Type B pancreatic cell (in vitro differentiated cells): Measurements from ENCODE around the gene GSC. TPM values are rescaled to one million over a fixed set of nuclear protein-coding genes. Genes with fewer than 3 reads are reported as not detected.

Source experiments
- DNase-seq: peaks from one replicate; pipeline ENCODE4 v3.0.0; 2021; ENCODE audit warnings: mixed read lengths; ENCODE audit not compliant: unreplicated experiment; ENCODE audit errors: extremely low spot score
- H3K27ac Mint-ChIP-seq: 2 replicates; pipeline ENCODE4 v1.8.0; 2021; ENCODE audit warnings: mild to moderate bottlenecking, mixed read lengths
- H3K27me3 Mint-ChIP-seq: 2 replicates; pipeline ENCODE4 v1.8.0; 2021; ENCODE audit warnings: mixed read lengths
- H3K36me3 Mint-ChIP-seq: 2 replicates; pipeline ENCODE4 v1.8.0; 2021; ENCODE audit warnings: mixed read lengths
- H3K4me1 Mint-ChIP-seq: one replicate; pipeline ENCODE4 v1.8.0; 2021; ENCODE audit warnings: mixed read lengths; ENCODE audit not compliant: unreplicated experiment
- H3K4me3 Mint-ChIP-seq: 2 replicates; pipeline ENCODE4 v1.8.0; 2021; ENCODE audit warnings: mild to moderate bottlenecking, mixed read lengths
- H3K9me3 Mint-ChIP-seq: 2 replicates; pipeline ENCODE4 v1.8.0; 2021; ENCODE audit warnings: mixed read lengths
- CTCF ChIP-seq: fragments of 200-600 bp; sonication (generic); conservative IDR thresholded peaks from 2 replicates; pipeline ENCODE4 v1.5.0; 2021; ENCODE audit warnings: antibody characterized with exemption, mild to moderate bottlenecking
- total RNA-seq: library from RNA; stranded (reverse); gene quantifications from 2 replicates; pipeline ENCODE4 v1.2.1, GENCODE V29; 2021; ENCODE audit warnings: low replicate concordance

The GSC gene
- total RNA-seq, 1 donor from 2014 or later, result 16.2 TPM

- Mint-ChIP-seq H3K27ac (no peak overlapping the region), H3K27me3 (peaks cover 96% of the 10 kb centered on the region)
- no peak for DNase-seq
These were observed 873 bp upstream of the GSC start for GRCh38 chr14:94770815-94771157.

GRCh38 chr14:94770251-94770749, 387 bp upstream of the GSC start:
- no peak for TF ChIP-seq CTCF
- Mint-ChIP-seq H3K27me3 (peaks cover 96% of the 10 kb centered on the region), H3K9me3 (no peaks in the 10 kb centered on the region), H3K27ac (no peak overlapping the region), H3K4me3 (peak overlapping the region; percentile 82), H3K36me3 (peaks cover 3% of the 10 kb centered on the region), H3K4me1 (peaks cover 29% of the 10 kb centered on the region)
- no peak for DNase-seq

More at GRCh38 chr14:94770815-94771157, 873 bp upstream of the GSC start:
- no peak for TF ChIP-seq CTCF
- Mint-ChIP-seq H3K4me3 (peak overlapping the region; percentile 82), H3K36me3 (peaks cover 3% of the 10 kb centered on the region), H3K4me1 (peaks cover 33% of the 10 kb centered on the region), H3K9me3 (no peaks in the 10 kb centered on the region)

- H3K27me3 Mint-ChIP-seq, result peaks cover 96% of the 10 kb centered on the region
- no peaks in the 10 kb centered on the region for H3K9me3 Mint-ChIP-seq
- H3K4me3 Mint-ChIP-seq, result peak overlapping the region; percentile 84
- H3K4me1 Mint-ChIP-seq, result peaks cover 30% of the 10 kb centered on the region
- no peak for DNase-seq
- no peak for TF ChIP-seq CTCF
- no peak overlapping the region for H3K27ac Mint-ChIP-seq
- H3K36me3 Mint-ChIP-seq, result peaks cover 8% of the 10 kb centered on the region
These were observed 1.2 kb downstream of the GSC start for GRCh38 chr14:94768521-94769390.

- Mint-ChIP-seq H3K4me1 (peaks cover 26% of the 10 kb centered on the region), H3K36me3 (peaks cover 8% of the 10 kb centered on the region), H3K9me3 (no peaks in the 10 kb centered on the region), H3K27me3 (peaks cover 96% of the 10 kb centered on the region), H3K27ac (no peak overlapping the region), H3K4me3 (peak overlapping the region; percentile 84)
- TF ChIP-seq CTCF, result no peak
- no peak for DNase-seq
These were observed 1.8 kb downstream of the GSC start for GRCh38 chr14:94768141-94768520.

- H3K4me1 Mint-ChIP-seq, result peaks cover 30% of the 10 kb centered on the region
These were observed 2.5 kb downstream of the GSC start for GRCh38 chr14:94767321-94767878.

More at GRCh38 chr14:94767321-94767878, 2.5 kb downstream of the GSC start:
- peaks cover 8% of the 10 kb centered on the region for H3K36me3 Mint-ChIP-seq
- TF ChIP-seq CTCF, result no peak
- peak overlapping the region; percentile 75 for H3K4me3 Mint-ChIP-seq
- no peaks in the 10 kb centered on the region for H3K9me3 Mint-ChIP-seq
- H3K27ac Mint-ChIP-seq, result no peak overlapping the region
- no peak for DNase-seq
- H3K27me3 Mint-ChIP-seq, result peaks cover 96% of the 10 kb centered on the region
